NCI-H82 (cell line): Measurements from ENCODE around the gene ENOX2.
"Not testable (repeated sequence)": the region's sequence is repeated elsewhere in the genome, so short reads cannot be mapped to it uniquely, and the experiment has no call there.

Experiments
- DNase-seq: peaks from one replicate; lab custom pipeline; 2025; lab: John Stamatoyannopoulos, UW

ENOX2 gene

DNA sequence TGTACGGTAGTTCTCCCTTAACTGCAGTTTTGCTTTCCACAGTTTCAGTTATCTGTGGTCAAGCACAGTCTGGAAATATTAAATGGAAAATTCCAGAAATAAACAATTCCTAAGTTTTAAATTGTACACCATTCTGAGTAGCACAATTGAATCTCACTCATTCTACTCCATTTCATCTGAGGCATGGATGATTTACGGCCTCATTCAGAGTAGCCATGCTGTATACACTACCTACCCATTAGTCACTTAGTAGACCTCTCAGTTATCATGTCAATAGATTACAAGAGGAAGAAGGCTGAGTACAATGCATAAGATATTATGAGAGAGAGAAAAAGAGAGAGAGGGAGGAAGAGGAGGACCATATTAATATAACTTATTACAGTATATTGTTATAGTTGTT is 77.5 kb downstream of the ENOX2 start:
- no peak for DNase-seq

DNA sequence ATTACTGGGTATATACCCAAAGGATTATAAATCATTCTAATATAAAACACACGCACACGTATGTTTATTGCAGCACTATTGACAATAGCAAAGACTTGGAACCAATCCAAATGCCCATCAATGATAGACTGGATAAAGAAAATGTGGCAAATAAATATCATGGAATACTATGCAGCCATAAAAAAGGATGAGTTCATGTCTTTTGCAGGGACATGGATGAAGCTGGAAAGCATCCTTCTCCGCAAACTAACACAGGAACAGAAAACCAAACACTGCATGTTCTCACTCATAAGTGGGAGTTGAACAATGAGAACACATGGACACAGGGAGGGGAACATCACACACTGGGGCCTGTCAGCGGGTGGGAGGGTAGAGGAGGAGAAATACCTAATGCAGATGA is 83.6 kb downstream of the ENOX2 start:
- DNase-seq: not testable (repeated sequence)

DNA sequence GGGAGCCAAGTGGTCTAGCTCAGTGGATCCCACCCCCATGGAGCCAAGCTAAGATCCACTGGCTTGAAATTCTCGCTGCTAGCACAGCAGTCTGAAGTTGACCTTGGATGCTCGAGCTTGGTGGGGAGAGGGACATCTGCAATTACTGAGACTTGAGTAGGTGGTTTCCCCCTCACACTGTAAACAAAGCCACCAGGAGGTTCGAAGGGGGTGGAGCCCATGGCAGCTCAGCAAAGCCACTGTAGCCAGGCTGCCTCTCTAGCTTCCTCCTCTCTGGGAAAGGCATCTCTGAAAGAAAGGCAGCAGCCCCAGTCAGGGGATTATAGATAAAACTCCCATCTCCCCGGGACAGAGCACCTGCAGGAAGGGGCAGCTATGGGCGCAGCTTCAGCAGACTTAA is 89.1 kb downstream of the ENOX2 start:
- DNase-seq: not testable (repeated sequence)

DNA sequence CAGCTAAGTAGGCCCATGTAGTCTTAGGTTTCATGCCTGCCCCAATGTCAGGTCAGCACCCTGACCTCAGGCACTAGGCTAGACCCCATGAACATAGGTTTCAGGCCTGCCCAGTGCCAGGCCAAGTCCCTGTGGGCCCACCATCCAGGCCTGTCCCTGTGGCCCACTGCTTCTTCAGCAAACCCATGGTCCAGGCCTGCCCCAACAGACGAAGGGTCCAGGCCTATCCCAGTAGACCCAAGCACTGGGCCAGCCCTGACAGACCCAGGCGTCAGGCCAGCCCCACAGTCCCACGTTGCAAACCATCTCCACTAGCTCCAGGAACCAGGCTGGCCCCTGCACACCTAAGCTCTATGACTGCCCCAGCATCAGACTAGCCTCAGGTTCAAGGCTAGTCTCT is 92.4 kb downstream of the ENOX2 start:
- DNase-seq: no peak

DNA sequence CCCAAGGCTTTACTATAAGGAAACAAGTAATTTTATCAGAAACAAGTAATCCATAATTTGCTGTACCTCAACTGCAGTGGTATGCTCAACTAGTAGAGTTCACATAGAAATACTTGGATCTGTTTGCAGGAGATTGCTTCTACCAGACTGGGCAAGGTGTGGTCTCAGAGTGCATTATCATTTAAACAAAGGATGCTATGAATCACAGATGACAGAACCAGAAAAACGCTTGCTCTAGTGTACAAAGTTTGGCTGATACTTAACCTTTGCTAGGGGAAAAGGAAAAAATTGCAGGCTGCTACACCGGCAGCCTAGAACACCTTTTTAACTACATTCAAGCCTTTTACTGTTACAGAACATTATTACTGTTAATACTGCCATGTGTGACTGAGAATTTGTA is 97.1 kb downstream of the ENOX2 start:
- DNase-seq: no peak

DNA sequence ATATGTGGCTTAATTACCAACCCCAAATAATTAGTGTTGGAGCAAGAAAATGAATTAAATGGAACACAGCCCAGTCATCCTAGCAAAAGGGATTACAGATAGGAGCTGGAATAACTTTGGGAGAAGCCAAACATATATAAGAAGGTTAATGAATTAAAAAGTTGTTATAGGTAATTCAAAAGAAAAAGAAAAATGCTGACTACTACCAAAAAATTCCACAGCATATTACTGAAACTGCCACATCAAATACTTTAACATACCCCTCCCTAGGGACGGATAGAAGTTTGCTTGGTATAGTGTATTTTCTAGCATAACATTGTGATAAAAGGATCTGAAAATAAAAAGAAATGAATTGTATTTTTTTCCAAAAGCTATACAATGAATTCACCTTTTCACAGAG is 99.5 kb downstream of the ENOX2 start:
- DNase-seq: peak; percentile 21

DNA sequence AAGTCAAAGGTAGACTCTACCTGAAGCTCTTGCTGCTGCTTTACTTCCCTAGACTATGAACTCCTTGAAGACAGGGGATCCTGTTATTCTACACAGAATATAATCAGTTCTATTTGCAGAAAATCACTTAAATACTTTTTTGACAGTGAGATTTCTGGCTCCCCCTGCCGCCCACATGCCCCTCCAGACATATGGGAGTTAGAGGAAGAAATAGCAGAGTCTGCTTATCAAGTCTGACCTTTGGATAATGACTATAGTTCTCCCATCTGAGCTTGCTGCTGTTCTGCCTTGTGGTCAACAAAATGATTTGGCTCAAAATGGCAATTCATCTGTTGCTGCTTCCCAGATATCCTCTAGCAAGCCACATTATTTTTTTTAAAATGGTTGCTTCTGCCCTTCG is 101.1 kb downstream of the ENOX2 start:
- DNase-seq: no peak

DNA sequence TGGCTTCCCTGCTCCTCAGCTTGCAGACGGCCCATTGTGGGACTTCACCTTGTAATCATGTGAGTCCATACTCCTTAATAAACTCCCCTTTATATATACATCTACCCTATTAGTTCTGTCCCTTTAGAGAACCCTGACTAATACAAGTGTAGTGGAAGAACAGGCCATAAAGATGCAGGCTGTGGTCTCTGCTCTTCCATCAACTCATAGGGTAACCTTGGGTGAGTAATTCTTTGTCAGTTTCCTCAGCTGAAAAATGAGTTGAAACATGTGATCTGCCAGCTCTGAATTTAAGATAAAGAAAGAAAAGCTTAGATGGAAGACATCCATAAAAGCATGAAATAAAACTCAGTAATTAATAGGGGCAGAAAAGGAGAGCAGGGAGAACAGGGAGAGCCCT is 103.6 kb downstream of the ENOX2 start:
- DNase-seq: no peak

DNA sequence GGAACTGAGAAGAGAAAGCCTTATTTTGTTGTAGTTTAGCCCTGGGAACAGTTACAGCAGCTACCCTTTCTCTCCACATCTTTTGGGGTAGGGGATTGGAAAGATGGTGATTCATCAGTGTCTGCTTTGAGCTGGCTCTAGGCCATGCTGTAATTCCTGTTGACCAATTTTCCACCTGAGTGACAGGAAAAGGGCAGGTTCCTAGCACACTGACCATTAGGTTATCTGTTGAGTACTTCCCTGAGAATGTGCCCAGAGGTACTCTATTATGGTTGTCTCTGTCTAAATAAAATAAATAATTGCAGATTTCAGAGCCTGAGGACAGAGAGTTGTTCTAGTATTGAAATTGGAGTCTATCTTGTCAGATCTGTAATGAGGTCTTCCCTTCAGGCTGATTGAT is 109.0 kb downstream of the ENOX2 start:
- DNase-seq: no peak

DNA sequence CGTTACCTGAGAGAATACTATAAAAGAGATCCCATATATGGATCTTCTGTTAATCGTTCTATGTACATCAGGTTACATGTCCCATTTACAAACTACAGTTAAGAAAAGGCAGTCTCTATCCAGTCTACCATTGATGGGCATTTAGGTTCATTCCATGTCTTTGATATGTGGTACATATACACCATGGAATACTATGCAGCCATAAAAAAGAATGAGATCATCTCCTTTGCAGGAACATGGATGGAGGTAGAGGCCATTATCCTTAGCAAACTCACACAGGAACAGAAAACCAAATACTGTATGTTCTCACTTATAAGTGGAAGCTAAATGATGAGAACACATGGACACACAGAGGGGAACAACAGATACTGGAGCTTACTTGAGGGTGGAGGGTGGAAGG is 111.1 kb downstream of the ENOX2 start:
- DNase-seq: not testable (repeated sequence)

DNA sequence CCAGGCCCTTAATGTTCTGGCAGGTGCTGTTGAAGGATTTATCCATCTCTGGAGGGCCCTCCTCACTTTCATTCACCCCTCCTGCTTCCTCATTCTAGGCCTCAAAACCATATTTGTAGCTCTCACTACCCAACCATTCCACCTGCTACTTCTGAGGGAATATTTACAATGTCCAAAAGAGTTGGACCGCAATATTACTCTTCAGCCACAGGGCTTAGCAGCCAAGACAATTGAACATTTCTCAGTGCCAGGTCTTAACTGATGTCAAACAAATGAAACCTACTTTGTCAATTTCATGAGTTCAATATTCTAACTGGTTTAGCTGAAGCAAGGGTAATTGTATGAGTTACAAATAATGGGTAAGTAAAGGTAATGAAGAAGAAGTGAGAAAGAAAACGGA is 113.2 kb downstream of the ENOX2 start:
- no peak for DNase-seq

DNA sequence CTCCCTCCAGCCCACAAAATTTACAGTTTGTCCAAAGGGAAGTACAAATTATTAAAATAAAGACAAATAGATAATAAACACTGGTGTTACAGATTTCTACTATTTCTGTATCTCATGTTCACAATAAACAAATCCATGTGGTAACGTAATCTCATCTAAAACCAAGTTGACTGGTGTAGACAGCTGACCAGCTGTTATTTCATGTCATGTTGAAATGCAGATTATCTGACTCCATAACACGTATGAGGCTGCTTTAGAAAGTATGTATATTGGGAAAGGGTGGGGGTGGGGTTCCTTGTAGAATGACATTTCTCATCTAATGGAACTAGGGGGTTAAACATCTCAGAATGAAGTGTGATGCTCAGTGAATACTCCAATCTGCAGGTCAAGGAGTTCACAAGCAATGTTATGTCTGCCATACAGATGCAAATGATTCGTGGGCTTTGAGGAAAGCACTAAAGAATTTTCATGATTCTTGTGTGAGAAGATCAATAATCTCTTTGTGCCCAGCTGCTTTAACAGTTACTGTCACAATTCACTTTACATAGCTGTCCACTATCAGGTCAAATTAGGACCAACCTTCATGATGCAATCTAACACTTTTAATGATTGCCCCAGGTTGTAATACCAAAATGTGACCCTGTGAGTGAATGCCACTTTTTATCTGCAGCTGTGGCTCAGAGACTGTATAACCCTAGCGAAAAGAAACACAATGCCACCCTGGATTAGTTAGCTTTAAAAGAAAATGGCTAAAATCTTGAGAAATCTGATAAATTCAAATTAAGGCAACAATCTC is 114.0 kb downstream of the ENOX2 start:
- DNase-seq: peak; percentile 60

DNA sequence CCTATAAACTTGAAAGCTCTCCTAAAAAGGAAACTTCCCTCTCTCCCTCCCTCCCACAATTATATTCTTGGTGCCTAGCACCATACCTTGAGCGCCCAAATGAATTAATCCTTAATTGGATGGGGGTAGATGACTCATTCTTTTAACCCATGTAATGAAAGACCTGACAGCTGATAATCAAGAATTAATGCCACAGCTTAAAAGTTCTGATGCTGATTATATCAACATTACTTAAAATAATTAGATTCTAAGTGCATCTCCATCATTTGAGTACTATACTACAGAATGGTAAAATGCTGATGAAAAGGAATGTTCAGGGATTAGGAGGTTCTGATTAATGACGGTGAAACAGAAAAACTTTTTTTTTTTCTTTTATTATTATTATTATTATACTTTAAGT is 117.0 kb downstream of the ENOX2 start:
- DNase-seq: peak; percentile 94

DNA sequence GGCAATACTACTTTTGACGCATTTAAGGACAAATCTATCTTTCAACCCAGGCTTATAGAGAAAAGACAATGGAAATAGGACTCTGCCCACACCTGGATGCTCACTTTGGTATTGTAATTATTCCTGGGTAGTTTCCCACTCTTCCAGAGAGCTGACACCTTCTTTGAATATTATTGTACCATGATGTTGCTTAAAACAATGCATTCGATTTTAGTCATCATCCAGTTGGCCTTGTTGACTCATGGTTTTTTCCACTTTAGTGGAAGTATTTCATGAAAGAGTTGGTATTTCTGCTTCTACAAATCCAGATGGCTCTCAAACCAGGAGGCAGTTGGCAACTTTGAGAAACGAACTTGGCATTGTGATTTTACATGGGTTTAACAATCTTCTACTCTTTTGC is 124.2 kb downstream of the ENOX2 start:
- DNase-seq: no peak

DNA sequence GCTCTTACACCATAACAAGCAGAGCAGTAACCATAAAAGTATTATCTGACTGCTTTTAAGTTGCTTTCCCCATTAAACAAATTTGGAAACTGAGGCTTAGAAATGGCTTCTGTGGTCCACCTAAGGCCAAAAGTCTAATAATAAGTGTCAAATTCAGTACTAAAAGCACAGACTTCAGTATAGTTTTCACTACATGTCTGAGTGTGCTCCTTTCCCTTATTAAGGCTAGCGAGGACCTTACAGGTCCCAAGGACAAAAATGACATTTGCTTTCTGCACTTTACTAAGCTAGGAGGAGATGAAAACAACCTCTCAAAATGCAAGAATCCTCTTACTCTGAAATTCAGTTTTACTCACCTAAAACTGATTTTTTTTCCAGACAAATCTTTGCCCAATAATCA is 127.2 kb downstream of the ENOX2 start:
- DNase-seq: no peak

DNA sequence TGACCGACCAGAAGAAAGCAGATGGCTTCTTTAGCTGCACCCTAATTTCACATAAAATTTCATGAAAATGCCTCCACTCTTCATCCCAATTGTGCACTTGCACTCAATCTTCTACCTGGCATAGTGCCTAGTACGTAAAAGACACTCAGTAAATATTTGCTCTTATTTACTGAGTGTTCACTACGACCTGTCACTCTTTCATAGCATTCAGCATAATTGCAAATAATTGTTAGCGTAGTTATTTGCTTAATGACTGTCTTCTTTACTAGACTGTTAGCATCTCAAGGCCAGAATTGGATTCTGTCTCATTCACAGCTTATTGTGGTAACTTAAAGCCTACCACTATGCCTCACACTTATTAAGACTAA is 130.2 kb downstream of the ENOX2 start:
- DNase-seq: no peak

DNA sequence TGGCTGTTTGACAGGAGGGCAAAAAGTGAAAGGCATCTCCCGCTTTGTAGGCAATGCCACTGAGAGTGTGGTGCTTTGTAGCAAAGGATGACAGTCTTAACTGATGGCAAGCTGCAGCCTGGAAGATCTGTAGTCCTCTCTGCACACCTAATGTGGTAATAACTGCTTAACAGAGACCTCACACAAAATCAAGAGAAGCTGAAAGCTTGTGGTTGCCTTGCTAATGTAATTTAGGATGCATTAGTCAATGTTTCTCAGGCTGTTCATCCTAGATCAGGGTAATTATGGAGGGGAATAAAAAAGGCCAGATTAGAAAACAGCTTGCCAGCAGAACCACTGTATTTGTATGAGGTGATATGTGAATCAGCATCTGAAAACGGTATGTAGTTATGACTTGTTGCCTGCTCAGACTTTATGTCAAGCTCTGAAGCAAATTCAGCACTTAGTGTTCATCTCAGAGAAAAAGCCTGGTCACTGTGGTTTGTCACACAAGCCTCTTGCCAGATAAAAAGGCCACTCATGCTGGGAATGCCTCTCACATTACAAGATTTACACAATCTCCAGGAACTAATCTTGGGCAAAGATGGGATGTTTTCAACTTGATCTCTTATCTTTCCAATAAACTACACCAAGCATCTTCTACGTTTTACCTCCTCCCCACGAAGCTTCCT is 130.8 kb downstream of the ENOX2 start:
- DNase-seq: peak; percentile 81

DNA sequence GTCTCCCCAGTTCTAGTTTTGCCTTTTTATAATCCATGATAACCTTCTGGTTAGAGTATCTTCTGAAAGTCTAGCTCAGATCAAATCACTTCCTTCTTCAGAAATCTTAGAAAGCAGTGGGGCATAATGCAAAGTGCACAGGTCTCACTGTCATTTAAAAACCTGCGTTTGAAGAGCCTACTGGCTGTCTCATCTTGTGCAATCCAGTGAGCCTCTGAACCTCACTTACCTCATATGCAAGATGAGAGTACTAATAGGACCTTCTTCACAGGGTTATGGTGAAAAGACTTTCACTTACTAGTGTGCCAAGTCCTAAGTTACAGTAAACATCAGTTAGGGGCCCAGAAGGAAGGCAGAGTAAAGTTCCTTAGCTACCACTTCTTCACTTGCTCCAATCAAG is 131.4 kb downstream of the ENOX2 start:
- no peak for DNase-seq

DNA sequence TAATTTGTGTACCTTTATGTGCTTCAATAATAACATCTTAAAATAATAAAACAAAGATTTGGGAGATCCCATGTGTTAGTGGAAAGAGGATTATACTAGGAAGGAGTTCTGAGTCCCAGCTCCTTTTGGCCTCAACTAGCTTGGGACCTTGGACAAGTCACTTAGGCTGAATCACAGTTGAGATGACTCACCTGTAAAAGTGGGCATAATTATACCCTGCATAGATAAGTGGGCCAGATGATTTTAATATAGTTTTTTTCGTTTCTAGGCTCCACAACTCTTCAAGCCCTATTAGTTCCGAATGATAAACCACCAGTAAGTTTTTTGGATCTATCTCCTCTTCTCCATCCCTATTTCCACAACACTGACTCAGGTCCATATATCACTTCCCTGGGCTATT is 131.8 kb downstream of the ENOX2 start:
- no peak for DNase-seq

DNA sequence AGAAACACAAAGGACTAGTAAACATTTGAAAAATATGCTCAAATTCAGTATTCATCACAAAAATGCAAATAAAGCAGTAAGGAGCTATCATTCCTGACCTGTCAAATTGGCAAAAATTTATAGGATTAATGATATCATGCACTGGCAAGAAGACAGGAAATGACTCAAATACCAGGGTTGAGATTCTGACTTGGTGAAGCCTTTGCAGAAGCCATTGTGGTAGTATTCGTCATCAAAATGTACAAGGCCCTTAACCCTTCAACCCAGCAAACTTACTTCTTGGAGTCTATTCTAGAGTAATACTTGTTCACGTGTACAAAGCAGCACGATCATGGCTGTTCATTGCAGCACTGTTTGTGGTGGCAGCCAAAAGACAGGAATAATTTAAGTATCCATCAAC is 132.4 kb downstream of the ENOX2 start:
- DNase-seq: no peak

DNA sequence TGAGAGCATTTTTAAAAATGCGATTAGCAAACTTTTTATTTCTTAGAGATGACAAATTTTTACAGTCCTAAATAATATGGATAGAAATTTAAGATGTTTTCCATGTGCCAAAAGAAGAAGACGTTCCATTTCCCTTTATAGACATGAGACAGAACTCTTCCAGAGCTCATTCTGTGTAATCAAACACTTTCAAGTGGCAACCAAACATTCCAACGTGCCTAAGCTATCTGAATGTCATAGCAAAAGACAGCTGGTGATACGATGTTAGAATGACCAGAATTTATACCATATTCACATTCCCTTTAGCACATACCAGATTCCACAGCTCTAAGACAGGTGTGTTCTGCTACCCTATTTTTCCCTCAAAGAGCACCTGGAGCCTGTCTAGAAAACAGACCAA is 133.2 kb downstream of the ENOX2 start:
- no peak for DNase-seq

DNA sequence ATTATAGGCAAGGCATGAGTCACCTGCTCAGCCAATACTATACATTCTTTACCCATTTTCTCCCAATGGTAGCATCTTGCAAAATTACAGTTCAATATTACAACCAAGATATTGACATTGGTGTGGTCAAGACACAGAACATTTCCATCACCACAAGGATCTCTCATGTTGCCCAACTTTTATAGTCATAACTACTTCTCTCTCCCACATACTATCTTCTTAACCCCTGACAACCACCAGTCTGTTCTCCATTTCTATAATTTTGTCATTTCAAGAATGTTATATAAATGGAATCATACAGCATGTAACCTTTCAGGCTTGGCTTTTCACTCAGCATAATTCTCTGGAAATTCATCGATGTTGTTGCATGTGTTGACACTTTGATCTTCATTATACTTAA is 144.9 kb downstream of the ENOX2 start:
- DNase-seq: no peak

DNA sequence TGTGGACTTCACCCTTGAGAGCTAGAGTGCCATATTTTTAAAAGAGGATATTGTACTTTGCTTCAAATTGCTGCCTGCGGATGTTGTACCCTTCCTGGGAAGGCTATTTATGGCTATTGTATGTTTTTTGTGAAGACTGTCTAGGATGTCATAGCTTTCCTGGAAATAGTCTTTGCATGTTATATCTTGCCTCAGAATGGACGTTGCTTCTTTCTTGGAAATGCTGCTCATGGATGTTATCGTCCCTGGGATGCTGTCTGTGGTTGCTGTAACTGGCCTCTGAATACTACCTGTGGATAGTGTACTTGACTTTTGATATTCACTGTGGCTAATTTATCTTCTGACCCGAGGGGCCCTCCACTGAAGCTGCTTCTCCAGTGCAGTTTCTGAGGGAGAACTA is 146.8 kb downstream of the ENOX2 start:
- no peak for DNase-seq

DNA sequence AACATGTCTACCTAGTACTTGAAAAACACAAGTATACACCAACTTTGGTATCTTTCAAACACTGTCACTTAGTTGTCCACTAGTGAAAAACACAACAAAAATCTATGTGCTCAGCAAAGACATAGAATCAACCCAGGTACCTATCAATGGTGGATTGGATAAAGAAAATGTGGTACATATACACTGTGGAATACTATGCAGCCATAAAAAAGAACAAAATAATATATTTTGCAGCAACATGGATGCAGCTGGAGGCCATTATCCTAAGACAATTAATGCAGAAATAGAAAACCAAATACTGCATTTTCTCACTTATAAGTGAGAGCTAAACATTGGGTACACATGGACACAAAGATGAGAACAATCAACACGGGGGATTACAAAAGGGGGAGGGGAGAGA is 148.7 kb downstream of the ENOX2 start:
- no peak for DNase-seq
